Esophagus mucosa (tissue), 1 donor: ENCODE results near the gene SYT17. TPM values are rescaled to one million over a fixed set of nuclear protein-coding genes. Genes with fewer than 3 reads are reported as not detected.
A peak's percentile ranks its signal among the peaks of the same experiment; 100 is the strongest.

ENCODE experiments used
- ATAC-seq: fragments of 200-7000 bp; cut with Tn5 transposase; one replicate; pipeline ENCODE4 v1.9.1; 2020
- total RNA-seq: library from RNA; stranded (reverse); gene quantifications from one replicate; pipeline ENCODE4 v1.2.4, GENCODE V29; 2023
- donor health status: DM: yes; HTN: yes; CAD: no.

Gene SYT17
- total RNA-seq, 1 donor from 2014 or later, result 2.0 TPM

- ATAC-seq, result no peak
These were observed 98.7 kb downstream of the SYT17 start for GRCh38 chr16:19266774-19267173.

GRCh38 chr16:19269098-19269497 lies 101.1 kb downstream of the SYT17 start:
- no peak for ATAC-seq

GRCh38 chr16:19274165-19274797 lies 106.2 kb downstream of the SYT17 start:
- ATAC-seq, result no peak

- ATAC-seq, result no peak
These were observed 110.4 kb downstream of the SYT17 start for GRCh38 chr16:19278403-19278802.

GRCh38 chr16:19281246-19281645 lies 113.2 kb downstream of the SYT17 start:
- no peak for ATAC-seq

- ATAC-seq, result no peak
These were observed 114.1 kb downstream of the SYT17 start for GRCh38 chr16:19282101-19282500.

GRCh38 chr16:19283637-19284036 lies 115.6 kb downstream of the SYT17 start:
- ATAC-seq, result peak; percentile 41

GRCh38 chr16:19284207-19284606 lies 116.2 kb downstream of the SYT17 start:
- ATAC-seq, result peak; percentile 88

- no peak for ATAC-seq
These were observed 117.4 kb downstream of the SYT17 start, which contains the start of gene CLEC19A for GRCh38 chr16:19285431-19285830. Gene CLEC19A, plus strand, starts transcription at chr16:19285731. Its CDS starts 121 bp downstream, at chr16:19285852.

- ATAC-seq, result no peak
These were observed 118.8 kb downstream of the SYT17 start for GRCh38 chr16:19286827-19287226.

- no peak for ATAC-seq
These were observed 119.2 kb downstream of the SYT17 start for GRCh38 chr16:19287241-19287640.

- no peak for ATAC-seq
These were observed 121.1 kb downstream of the SYT17 start for GRCh38 chr16:19288872-19289799.

- ATAC-seq, result peak; percentile 43
These were observed 121.9 kb downstream of the SYT17 start for GRCh38 chr16:19289811-19290485.

GRCh38 chr16:19290860-19291259 lies 122.8 kb downstream of the SYT17 start:
- ATAC-seq, result no peak

- ATAC-seq, result peak; percentile 37
These were observed 123.4 kb downstream of the SYT17 start for GRCh38 chr16:19291475-19291874.

GRCh38 chr16:19292186-19292585 lies 124.1 kb downstream of the SYT17 start:
- ATAC-seq, result no peak

GRCh38 chr16:19294156-19294649 lies 126.2 kb downstream of the SYT17 start:
- ATAC-seq, result no peak

- no peak for ATAC-seq
These were observed 127.4 kb downstream of the SYT17 start for GRCh38 chr16:19295393-19295792.

GRCh38 chr16:19297454-19297853 lies 129.4 kb downstream of the SYT17 start:
- no peak for ATAC-seq

- ATAC-seq, result no peak
These were observed 131.5 kb downstream of the SYT17 start for GRCh38 chr16:19299565-19299964.

GRCh38 chr16:19301931-19302330 lies 133.9 kb downstream of the SYT17 start:
- ATAC-seq, result no peak

GRCh38 chr16:19304750-19305149 lies 136.7 kb downstream of the SYT17 start:
- no peak for ATAC-seq

GRCh38 chr16:19305443-19305842 lies 137.4 kb downstream of the SYT17 start:
- ATAC-seq, result no peak
